Measurements from ENCODE around the gene BAZ1A. TPM values are rescaled to one million over a fixed set of nuclear protein-coding genes. Genes with fewer than 3 reads are reported as not detected.

BAZ1A gene
- total and polyA plus RNA-seq, 12 donors = 3.8 to 14.5 (median 5.2) TPM

GRCh38 chr14:34723867-34724266 is 151.3 kb downstream of the BAZ1A start:
- 96% methylated on average over 3 of the region's 3 CpGs for WGBS, 2 donors
- ATAC-seq (no peak), DNase-seq (no peak)
- Histone ChIP-seq H3K36me3 (no peaks in the 10 kb centered on the region), H3K9me3 (no peaks in the 10 kb centered on the region), H3K4me3 (no peak overlapping the region), H3K4me1 (peaks cover 0 to 9% (median 0%) of the 10 kb centered on the region in 9 donors), H3K27me3 (no peaks in the 10 kb centered on the region), H3K27ac (no peak overlapping the region)
- intact Hi-C loops (cut with DNase I) = loop anchor here (1.0 to 5.0 kb wide), 4 partner anchors 49 to 52 kb away; no protein-coding TSS in a partner anchor
- TF ChIP-seq, protein P1, sequence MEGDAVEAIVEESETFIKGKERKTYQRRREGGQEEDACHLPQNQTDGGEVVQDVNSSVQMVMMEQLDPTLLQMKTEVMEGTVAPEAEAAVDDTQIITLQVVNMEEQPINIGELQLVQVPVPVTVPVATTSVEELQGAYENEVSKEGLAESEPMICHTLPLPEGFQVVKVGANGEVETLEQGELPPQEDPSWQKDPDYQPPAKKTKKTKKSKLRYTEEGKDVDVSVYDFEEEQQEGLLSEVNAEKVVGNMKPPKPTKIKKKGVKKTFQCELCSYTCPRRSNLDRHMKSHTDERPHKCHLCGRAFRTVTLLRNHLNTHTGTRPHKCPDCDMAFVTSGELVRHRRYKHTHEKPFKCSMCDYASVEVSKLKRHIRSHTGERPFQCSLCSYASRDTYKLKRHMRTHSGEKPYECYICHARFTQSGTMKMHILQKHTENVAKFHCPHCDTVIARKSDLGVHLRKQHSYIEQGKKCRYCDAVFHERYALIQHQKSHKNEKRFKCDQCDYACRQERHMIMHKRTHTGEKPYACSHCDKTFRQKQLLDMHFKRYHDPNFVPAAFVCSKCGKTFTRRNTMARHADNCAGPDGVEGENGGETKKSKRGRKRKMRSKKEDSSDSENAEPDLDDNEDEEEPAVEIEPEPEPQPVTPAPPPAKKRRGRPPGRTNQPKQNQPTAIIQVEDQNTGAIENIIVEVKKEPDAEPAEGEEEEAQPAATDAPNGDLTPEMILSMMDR (IDR thresholded peaks at IDR 0.05) = no peak

GRCh38 chr14:34722723-34723545 is 152.2 kb downstream of the BAZ1A start:
- 3 to 7% methylated on average over 10 of the region's 10 CpGs for WGBS, 2 donors
- peak in 1 of 2 donors; percentile 38 for DNase-seq
- no peaks in the 10 kb centered on the region for H3K36me3 ChIP-seq
- no peaks in the 10 kb centered on the region for H3K9me3 ChIP-seq
- no peak overlapping the region for H3K4me3 ChIP-seq
- H3K27me3 ChIP-seq = no peaks in the 10 kb centered on the region
- intact Hi-C loops (cut with DNase I) = loop anchor here (1.0 to 5.0 kb wide), 4 partner anchors 48 to 51 kb away; no protein-coding TSS in a partner anchor
- TF ChIP-seq, protein P1 (IDR thresholded peaks at IDR 0.05) = peak; percentile 77 to 87 (median 84)
- ATAC-seq = peak in 7 of 8 donors; percentile 17 to 72 (median 51)
- H3K4me1 ChIP-seq = peaks cover 0 to 9% (median 0%) of the 10 kb centered on the region in 9 donors
- H3K27ac ChIP-seq = no peak overlapping the region

- WGBS, 2 donors = 84 to 90% methylated on average over 2 of the region's 2 CpGs
- Histone ChIP-seq H3K27me3 (no peaks in the 10 kb centered on the region), H3K4me3 (no peak overlapping the region), H3K27ac (no peak overlapping the region), H3K4me1 (peaks cover 0 to 9% (median 0%) of the 10 kb centered on the region in 9 donors), H3K36me3 (no peaks in the 10 kb centered on the region), H3K9me3 (no peaks in the 10 kb centered on the region)
- no peak for DNase-seq
- no peak for ATAC-seq
- TF ChIP-seq, protein P1 (IDR thresholded peaks at IDR 0.05) = no peak
- intact Hi-C loops (cut with DNase I) = loop anchor here in 1 of 10 donors (5.0 kb wide), 1 partner anchor 49 kb away; no protein-coding TSS in a partner anchor
Observed at GRCh38 chr14:34721129-34721528, 154.0 kb downstream of the BAZ1A start.

- peaks cover 0 to 15% (median 7%) of the 10 kb centered on the region in 9 donors for H3K4me1 ChIP-seq
- WGBS, 2 donors = 58 to 75% methylated on average over 4 of the region's 4 CpGs
Observed at GRCh38 chr14:34718750-34719304, 156.3 kb downstream of the BAZ1A start.

More at GRCh38 chr14:34718750-34719304, 156.3 kb downstream of the BAZ1A start:
- Histone ChIP-seq H3K36me3 (no peaks in the 10 kb centered on the region), H3K27me3 (no peaks in the 10 kb centered on the region), H3K27ac (no peak overlapping the region), H3K9me3 (no peaks in the 10 kb centered on the region), H3K4me3 (no peak overlapping the region)
- ATAC-seq (no peak), DNase-seq (no peak)
- intact Hi-C loops (cut with DNase I) = loop anchor here in 1 of 10 donors (10.0 kb wide), 1 partner anchor 784 kb away; no protein-coding TSS in a partner anchor
- TF ChIP-seq, protein P1 (IDR thresholded peaks at IDR 0.05) = no peak
